CD4-positive, CD25-positive, alpha-beta regulatory T cell (primary cell): Measurements from ENCODE around the gene BTBD19. TPM values are rescaled to one million over a fixed set of nuclear protein-coding genes. Genes with fewer than 3 reads are reported as not detected.
A peak's percentile ranks its signal among the peaks of the same experiment; 100 is the strongest.

Experiments used
- ATAC-seq, 2 donors: fragments of 150-1000 bp; cut with Tn5 transposase; one replicate each; pipeline ENCODE4 v1.10.0; 2021; ENCODE audit warnings: low read depth in 2 of 2, moderate number of reproducible peaks in 2 of 2, moderate library complexity in 1 of 2
- DNase-seq, 3 donors: peaks; one replicate each; pipeline versions ENCODE4 v3.0.0 to v3.0.0-alpha.2; 2012 to 2022; ENCODE audit warnings: mixed read lengths in 1 of 3
- H3K27ac ChIP-seq: one replicate; pipeline ENCODE4 v1.7.0; 2013; ENCODE audit warnings: mild to moderate bottlenecking, low read length; ENCODE audit not compliant: insufficient read depth, poor library complexity, severe bottlenecking
- H3K27me3 ChIP-seq: one replicate; pipeline ENCODE4 v1.7.0; 2013; ENCODE audit warnings: low read length; ENCODE audit not compliant: control insufficient read depth, insufficient read depth
- H3K36me3 ChIP-seq: one replicate; pipeline ENCODE4 v1.7.0; 2013; ENCODE audit warnings: mild to moderate bottlenecking, low read length, moderate library complexity; ENCODE audit not compliant: control insufficient read depth, insufficient read depth
- H3K4me1 ChIP-seq: 2 replicates; pipeline ENCODE4 v1.7.0; 2013; ENCODE audit warnings: mild to moderate bottlenecking, low read length; ENCODE audit not compliant: insufficient read depth, control insufficient read depth, poor library complexity, severe bottlenecking
- H3K4me3 ChIP-seq: one replicate; pipeline ENCODE4 v1.7.0; 2013; ENCODE audit warnings: low read depth, mild to moderate bottlenecking, low read length, moderate library complexity
- H3K9me3 ChIP-seq, 2 experiments: 1 replicate in 1 of 2; 2 replicates in 1 of 2; pipeline ENCODE4 v1.7.0; 2013; ENCODE audit warnings: low read length in 2 of 2, mild to moderate bottlenecking in 1 of 2, moderate library complexity in 1 of 2; ENCODE audit not compliant: control insufficient read depth in 2 of 2
- H3K27ac Mint-ChIP-seq, 3 donors: one replicate each; pipeline ENCODE4 v1.8.0; 2020 to 2022; ENCODE audit warnings: mild to moderate bottlenecking in 3 of 3, mixed read lengths in 3 of 3, moderate library complexity in 2 of 3
- H3K27me3 Mint-ChIP-seq: one replicate; pipeline ENCODE4 v1.8.0; 2022; ENCODE audit warnings: mild to moderate bottlenecking, mixed read lengths
- H3K36me3 Mint-ChIP-seq: one replicate; pipeline ENCODE4 v1.8.0; 2020; ENCODE audit warnings: mixed read lengths
- H3K4me1 Mint-ChIP-seq, 4 donors: one replicate each; pipeline ENCODE4 v1.8.0; 2020 to 2022; ENCODE audit warnings: mixed read lengths in 4 of 4, mild to moderate bottlenecking in 1 of 4
- H3K4me3 Mint-ChIP-seq, 4 donors: one replicate each; pipeline ENCODE4 v1.8.0; 2020 to 2022; ENCODE audit warnings: mild to moderate bottlenecking in 4 of 4, mixed read lengths in 4 of 4, moderate library complexity in 3 of 4
- H3K9me3 Mint-ChIP-seq, 7 donors: one replicate each; pipeline ENCODE4 v1.8.0; 2020 to 2022; ENCODE audit warnings: mixed read lengths in 7 of 7, mild to moderate bottlenecking in 3 of 7, moderate library complexity in 2 of 7
- polyA plus RNA-seq, 4 donors: library from polyadenylated mRNA; unstranded; fragments of 300-500 nt; fragmentation: Illumina TruSeq; gene quantifications; one replicate each; pipeline ENCODE4 v1.2.3, GENCODE V29; 2021
- total RNA-seq: library from RNA; stranded (reverse); gene quantifications from one replicate; pipeline ENCODE4 v1.2.3, GENCODE V29; 2022

Gene BTBD19
- total and polyA plus RNA-seq, 5 donors from 2014 or later = 0.31 to 45.4 (median 0.87) TPM; not detected in 2

GRCh38 chr1:44839576-44839975 lies 31.3 kb downstream of the BTBD19 start:
- Histone ChIP-seq H3K36me3 (no peaks in the 10 kb centered on the region), H3K4me1 (peaks cover 18% of the 10 kb centered on the region), H3K27me3 (peaks cover 7% of the 10 kb centered on the region), H3K27ac (no peak overlapping the region), H3K9me3 (no peaks in the 10 kb centered on the region), H3K4me3 (no peak overlapping the region)
- Mint-ChIP-seq H3K27ac (no peak overlapping the region), H3K4me1 (peaks cover 7 to 21% (median 12%) of the 10 kb centered on the region in 4 donors), H3K9me3 (peaks cover 0 to 3% (median 0%) of the 10 kb centered on the region in 7 donors), H3K4me3 (no peak overlapping the region), H3K36me3 (peaks cover 4% of the 10 kb centered on the region), H3K27me3 (peaks cover 31% of the 10 kb centered on the region)
- DNase-seq (no peak), ATAC-seq (no peak)

- no peaks in the 10 kb centered on the region for H3K36me3 ChIP-seq
- DNase-seq (no peak), ATAC-seq (no peak)
- H3K36me3 Mint-ChIP-seq = peaks cover 9% of the 10 kb centered on the region
- peaks cover 0 to 3% (median 0%) of the 10 kb centered on the region in 7 donors for H3K9me3 Mint-ChIP-seq
- H3K27me3 ChIP-seq = peaks cover 7% of the 10 kb centered on the region
- peaks cover 12% of the 10 kb centered on the region for H3K4me1 ChIP-seq
- no peak overlapping the region for H3K27ac Mint-ChIP-seq
- no peak overlapping the region for H3K4me3 ChIP-seq
- no peaks in the 10 kb centered on the region for H3K9me3 ChIP-seq
- H3K4me1 Mint-ChIP-seq = peaks cover 0 to 14% (median 6%) of the 10 kb centered on the region in 4 donors
- H3K27ac ChIP-seq = no peak overlapping the region
- peak overlapping the region in 3 of 4 donors; percentile 47 to 63 (median 55) for H3K4me3 Mint-ChIP-seq
- H3K27me3 Mint-ChIP-seq = peaks cover 38% of the 10 kb centered on the region
These were observed 34.2 kb downstream of the BTBD19 start for GRCh38 chr1:44842486-44842861.

GRCh38 chr1:44842862-44843655 lies 34.7 kb downstream of the BTBD19 start, which contains the start of gene PTCH2:
Gene PTCH2, minus strand, starts transcription at chr1:44843253. Its CDS starts 321 bp downstream, at chr1:44842932.
- H3K36me3 Mint-ChIP-seq = peaks cover 9% of the 10 kb centered on the region
- Histone ChIP-seq H3K27ac (no peak within 1 kb of the TSS), H3K4me1 (peaks cover 12% of the 10 kb centered on the region), H3K9me3 (no peaks in the 10 kb centered on the region), H3K27me3 (peaks cover 7% of the 10 kb centered on the region), H3K4me3 (no peak within 1 kb of the TSS), H3K36me3 (no peaks in the 10 kb centered on the region)
- H3K27ac Mint-ChIP-seq = no peak within 1 kb of the TSS
- peak in 1 of 2 donors; percentile 41 for ATAC-seq
- H3K27me3 Mint-ChIP-seq = peaks cover 38% of the 10 kb centered on the region
- H3K4me1 Mint-ChIP-seq = peaks cover 0 to 14% (median 6%) of the 10 kb centered on the region in 4 donors
- H3K4me3 Mint-ChIP-seq = peak within 1 kb of the TSS in 3 of 4 donors; percentile 47 to 63 (median 55)
- peaks cover 0 to 3% (median 0%) of the 10 kb centered on the region in 7 donors for H3K9me3 Mint-ChIP-seq
- no peak for DNase-seq

GRCh38 chr1:44846985-44847384 lies 38.7 kb downstream of the BTBD19 start:
- ATAC-seq = no peak
- H3K4me1 Mint-ChIP-seq = peaks cover 0 to 10% (median 6%) of the 10 kb centered on the region in 4 donors

GRCh38 chr1:44847845-44848244 lies 39.5 kb downstream of the BTBD19 start:
- Mint-ChIP-seq H3K9me3 (peaks cover 0 to 2% (median 0%) of the 10 kb centered on the region in 7 donors), H3K27ac (no peak overlapping the region), H3K4me1 (peaks cover 0 to 5% (median 3%) of the 10 kb centered on the region in 4 donors), H3K4me3 (no peak overlapping the region), H3K27me3 (peaks cover 17% of the 10 kb centered on the region), H3K36me3 (peaks cover 17% of the 10 kb centered on the region)
- ATAC-seq (no peak), DNase-seq (no peak)
- no peaks in the 10 kb centered on the region for H3K27me3 ChIP-seq
- no peak overlapping the region for H3K27ac ChIP-seq
- peaks cover 5% of the 10 kb centered on the region for H3K36me3 ChIP-seq
- H3K4me1 ChIP-seq = peaks cover 6% of the 10 kb centered on the region
- H3K9me3 ChIP-seq = no peaks in the 10 kb centered on the region
- H3K4me3 ChIP-seq = no peak overlapping the region

More at GRCh38 chr1:44846985-44847384, 38.7 kb downstream of the BTBD19 start:
- Mint-ChIP-seq H3K4me3 (no peak overlapping the region), H3K27ac (peak overlapping the region in 1 of 3 donors; percentile 60), H3K9me3 (peaks cover 0 to 2% (median 0%) of the 10 kb centered on the region in 7 donors), H3K27me3 (peaks cover 26% of the 10 kb centered on the region), H3K36me3 (peaks cover 14% of the 10 kb centered on the region)
- peaks cover 12% of the 10 kb centered on the region for H3K4me1 ChIP-seq
- no peak overlapping the region for H3K27ac ChIP-seq
- H3K27me3 ChIP-seq = peaks cover under 1% of the 10 kb centered on the region
- H3K4me3 ChIP-seq = no peak overlapping the region
- H3K9me3 ChIP-seq = no peaks in the 10 kb centered on the region
- no peak for DNase-seq
- H3K36me3 ChIP-seq = peaks cover 3% of the 10 kb centered on the region

- Histone ChIP-seq H3K4me1 (no peaks in the 10 kb centered on the region), H3K36me3 (peaks cover 8% of the 10 kb centered on the region), H3K9me3 (no peaks in the 10 kb centered on the region), H3K27me3 (no peaks in the 10 kb centered on the region), H3K4me3 (no peak overlapping the region), H3K27ac (no peak overlapping the region)
- H3K4me3 Mint-ChIP-seq = no peak overlapping the region
- peaks cover 0 to 5% (median 3%) of the 10 kb centered on the region in 4 donors for H3K4me1 Mint-ChIP-seq
- peaks cover 0 to 2% (median 0%) of the 10 kb centered on the region in 7 donors for H3K9me3 Mint-ChIP-seq
- no peak for DNase-seq
- ATAC-seq = no peak
- H3K36me3 Mint-ChIP-seq = peaks cover 21% of the 10 kb centered on the region
- H3K27me3 Mint-ChIP-seq = peaks cover 16% of the 10 kb centered on the region
- no peak overlapping the region for H3K27ac Mint-ChIP-seq
These were observed 40.3 kb downstream of the BTBD19 start for GRCh38 chr1:44848456-44849181.

- ATAC-seq (no peak), DNase-seq (no peak)
- Mint-ChIP-seq H3K4me3 (no peak overlapping the region), H3K27ac (peak overlapping the region in 1 of 3 donors; percentile 54), H3K4me1 (peaks cover 0 to 3% (median 2%) of the 10 kb centered on the region in 4 donors), H3K27me3 (peaks cover 6% of the 10 kb centered on the region), H3K9me3 (peaks cover 0 to 1% (median 0%) of the 10 kb centered on the region in 7 donors), H3K36me3 (peaks cover 26% of the 10 kb centered on the region)
- Histone ChIP-seq H3K4me1 (no peaks in the 10 kb centered on the region), H3K27ac (no peak overlapping the region), H3K4me3 (no peak overlapping the region), H3K9me3 (no peaks in the 10 kb centered on the region), H3K27me3 (no peaks in the 10 kb centered on the region), H3K36me3 (peaks cover 8% of the 10 kb centered on the region)
These were observed 41.3 kb downstream of the BTBD19 start for GRCh38 chr1:44849575-44850132.
